ENCODE results near the gene HBG2. TPM values are rescaled to one million over a fixed set of nuclear protein-coding genes. Genes with fewer than 3 reads are reported as not detected.

Gene HBG2
- total RNA-seq, 4 donors from 2014 or later = not detected

GRCh38 chr11:5277807-5278382 is 23.3 kb upstream of the HBG2 start:
- H3K4me3 ChIP-seq = no peak overlapping the region
- no peak for TF ChIP-seq CTCF (IDR thresholded peaks at IDR 0.05 in 4 of 5, conservative IDR thresholded peaks at IDR 0.05 in 1 of 5)
- no peak overlapping the region for H3K27ac ChIP-seq
- H3K9me3 ChIP-seq = no peaks in the 10 kb centered on the region
- in situ Hi-C loops (cut with MboI; ENCODE audit: low sequenced_read_pairs in 4 of 4) = no loop called here
- ATAC-seq (no peak), DNase-seq (no peak)
- intact Hi-C loops (cut with DNase I; ENCODE audit: low total_unique reads) = no loop called here
- H3K36me3 ChIP-seq = no peaks in the 10 kb centered on the region
- H3K4me1 ChIP-seq = no peaks in the 10 kb centered on the region
- H3K27me3 ChIP-seq = no peaks in the 10 kb centered on the region

DNA sequence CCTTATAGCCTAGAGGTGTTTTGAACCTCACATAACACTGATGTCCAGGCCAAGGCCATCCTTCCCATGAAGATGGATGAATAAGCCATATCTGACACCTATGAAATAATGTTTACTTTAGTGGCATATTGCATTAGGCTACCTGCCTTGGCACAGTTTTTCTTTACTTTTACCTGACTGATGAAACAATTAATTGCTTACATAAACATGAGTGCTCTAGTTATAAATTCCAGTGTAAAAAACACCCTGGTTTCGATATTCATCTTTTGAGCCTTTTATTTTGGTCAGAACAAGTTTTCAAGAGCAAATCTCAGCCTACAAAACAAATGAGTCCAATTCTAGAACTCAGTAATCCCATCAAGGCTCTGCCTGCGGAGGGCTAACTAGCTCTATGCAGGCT is 22.1 kb upstream of the HBG2 start:
- DNase-seq (no peak), ATAC-seq (no peak)
- intact Hi-C loops (cut with DNase I; ENCODE audit: low total_unique reads) (no loop called here), in situ Hi-C loops (cut with MboI; ENCODE audit: low sequenced_read_pairs in 4 of 4) (no loop called here)
- Histone ChIP-seq H3K27ac (no peak overlapping the region), H3K27me3 (no peaks in the 10 kb centered on the region), H3K36me3 (no peaks in the 10 kb centered on the region), H3K4me1 (no peaks in the 10 kb centered on the region), H3K9me3 (no peaks in the 10 kb centered on the region), H3K4me3 (no peak overlapping the region)
- TF ChIP-seq POLR2A (IDR thresholded peaks at IDR 0.05) (no peak), CTCF (IDR thresholded peaks at IDR 0.05 in 4 of 5, conservative IDR thresholded peaks at IDR 0.05 in 1 of 5) (no peak)

DNA sequence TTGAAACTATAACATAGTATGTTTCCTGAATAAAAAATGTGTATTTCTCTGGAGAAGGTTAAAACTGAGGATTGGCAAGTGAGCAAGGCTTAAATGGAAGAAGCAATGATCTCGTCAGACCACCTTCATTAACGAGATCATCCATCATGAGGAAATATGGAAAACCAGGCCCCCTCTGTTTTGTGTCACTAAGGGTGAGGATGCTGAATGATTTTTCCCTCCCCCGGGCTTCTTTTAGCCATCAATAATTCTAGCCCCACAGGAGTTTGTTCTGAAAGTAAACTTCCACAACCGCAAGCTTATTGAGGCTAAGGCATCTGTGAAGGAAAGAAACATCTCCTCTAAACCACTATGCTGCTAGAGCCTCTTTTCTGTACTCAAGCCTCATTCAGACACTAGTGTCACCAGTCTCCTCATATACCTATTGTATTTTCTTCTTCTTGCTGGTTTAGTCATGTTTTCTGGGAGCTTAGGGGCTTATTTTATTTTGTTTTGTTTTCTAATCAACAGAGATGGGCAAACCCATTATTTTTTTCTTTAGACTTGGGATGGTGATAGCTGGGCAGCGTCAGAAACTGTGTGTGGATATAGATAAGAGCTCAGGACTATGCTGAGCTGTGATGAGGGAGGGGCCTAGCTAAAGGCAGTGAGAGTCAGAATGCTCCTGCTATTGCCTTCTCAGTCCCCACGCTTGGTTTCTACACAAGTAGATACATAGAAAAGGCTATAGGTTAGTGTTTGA is 21.0 kb upstream of the HBG2 start:
- TF ChIP-seq POLR2A (IDR thresholded peaks at IDR 0.05) (no peak), CTCF (IDR thresholded peaks at IDR 0.05 in 4 of 5, conservative IDR thresholded peaks at IDR 0.05 in 1 of 5) (no peak)
- no peaks in the 10 kb centered on the region for H3K36me3 ChIP-seq
- no peaks in the 10 kb centered on the region for H3K4me1 ChIP-seq
- DNase-seq (no peak), ATAC-seq (no peak)
- no peak overlapping the region for H3K4me3 ChIP-seq
- in situ Hi-C loops (cut with MboI; ENCODE audit: low sequenced_read_pairs in 4 of 4) = no loop called here
- H3K27ac ChIP-seq = no peak overlapping the region
- H3K9me3 ChIP-seq = no peaks in the 10 kb centered on the region
- no peaks in the 10 kb centered on the region for H3K27me3 ChIP-seq
- intact Hi-C loops (cut with DNase I; ENCODE audit: low total_unique reads) = no loop called here

GRCh38 chr11:5274395-5274794 is 19.8 kb upstream of the HBG2 start:
- H3K27me3 ChIP-seq = no peaks in the 10 kb centered on the region
- H3K4me3 ChIP-seq = no peak overlapping the region
- TF ChIP-seq POLR2A (IDR thresholded peaks at IDR 0.05) = no peak
- no peak for TF ChIP-seq CTCF (IDR thresholded peaks at IDR 0.05 in 4 of 5, conservative IDR thresholded peaks at IDR 0.05 in 1 of 5)
- in situ Hi-C loops (cut with MboI; ENCODE audit: low sequenced_read_pairs in 4 of 4) = no loop called here
- H3K36me3 ChIP-seq = no peaks in the 10 kb centered on the region
- no peaks in the 10 kb centered on the region for H3K4me1 ChIP-seq
- ATAC-seq = no peak
- DNase-seq = no peak
- intact Hi-C loops (cut with DNase I; ENCODE audit: low total_unique reads) = no loop called here
- no peak overlapping the region for H3K27ac ChIP-seq
- no peaks in the 10 kb centered on the region for H3K9me3 ChIP-seq
